AG09319 (cell line): Measurements from ENCODE around the gene SYNGR1.

ENCODE experiments used
- DNase-seq: peaks from one replicate; pipeline ENCODE4 v3.0.0-alpha.2; 2010; ENCODE audit warnings: low read depth; ENCODE audit errors: extremely low read depth
- CTCF ChIP-seq: IDR thresholded peaks from 2 replicates; pipeline ENCODE4 v1.5.1; 2011; ENCODE audit warnings: low read depth, mild to moderate bottlenecking, inconsistent platforms, low read length, moderate library complexity

The SYNGR1 gene

DNA sequence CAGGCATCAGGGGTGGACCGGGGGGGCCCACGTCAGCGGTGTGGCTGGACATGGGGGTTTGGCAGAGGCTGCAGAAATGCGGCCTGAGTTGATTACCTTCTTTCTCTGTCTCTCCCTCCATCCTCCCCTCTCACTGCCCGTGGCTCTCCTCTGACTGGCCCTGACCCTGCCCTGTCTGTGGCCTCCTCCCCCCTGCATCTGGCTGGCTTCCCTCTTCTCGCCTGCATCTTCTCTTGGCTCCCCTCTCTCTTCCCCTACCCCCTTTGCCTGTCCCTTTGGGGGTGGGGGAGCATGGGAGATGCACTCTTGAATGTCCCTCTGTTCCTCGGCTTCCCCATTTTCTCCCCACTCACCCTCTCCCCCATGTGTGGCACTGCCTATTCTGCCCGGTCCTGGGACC is 25.9 kb downstream of the SYNGR1 start:
- no peak for DNase-seq
- no peak for TF ChIP-seq CTCF

DNA sequence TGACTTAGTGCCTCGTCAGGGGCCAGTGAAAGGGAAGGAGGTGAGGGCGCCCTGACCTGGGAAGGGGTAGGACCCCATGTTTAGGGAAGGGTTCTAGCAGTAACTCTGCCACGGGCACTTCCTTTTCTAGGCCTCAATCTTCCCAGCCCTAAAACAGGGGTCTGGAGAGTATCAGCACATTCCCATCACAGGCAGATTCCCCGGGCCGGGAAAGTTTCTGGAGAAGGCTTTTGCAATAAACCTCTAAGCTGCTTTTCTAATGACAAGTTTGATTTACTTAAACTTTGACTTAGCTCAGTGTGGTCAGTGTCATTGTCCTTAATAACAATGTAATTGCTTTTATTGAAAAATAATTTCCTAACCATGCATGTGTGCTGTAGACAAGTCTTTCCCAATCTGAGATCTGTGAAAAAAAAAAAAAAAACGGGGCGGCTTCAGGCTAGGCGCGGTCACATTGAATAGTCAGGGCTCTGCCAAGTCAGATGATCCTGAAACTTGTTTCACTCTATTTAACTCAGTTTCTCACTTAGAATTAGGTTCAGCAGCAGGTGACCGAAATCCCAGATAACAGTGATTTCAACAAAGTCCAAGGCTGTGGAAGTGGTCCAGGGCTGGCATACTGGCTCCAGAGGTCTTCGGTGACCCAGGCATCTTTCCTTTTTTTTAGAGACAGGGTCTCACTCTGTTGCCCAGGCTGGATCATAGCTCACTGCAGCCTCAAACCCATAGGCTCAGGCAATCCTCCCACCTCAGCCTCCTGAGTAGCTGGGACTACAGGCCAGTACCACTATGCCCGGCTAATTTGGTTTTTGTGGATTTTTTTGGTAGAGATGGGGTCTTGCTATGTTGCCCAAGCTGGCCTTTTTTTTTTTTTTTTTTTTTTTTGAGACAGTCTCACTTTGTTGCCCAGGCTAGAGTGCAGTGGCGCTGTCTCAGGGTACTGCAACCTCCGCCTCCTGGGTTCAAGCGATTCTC is 30.3 kb downstream of the SYNGR1 start:
- no peak for DNase-seq
- no peak for TF ChIP-seq CTCF

DNA sequence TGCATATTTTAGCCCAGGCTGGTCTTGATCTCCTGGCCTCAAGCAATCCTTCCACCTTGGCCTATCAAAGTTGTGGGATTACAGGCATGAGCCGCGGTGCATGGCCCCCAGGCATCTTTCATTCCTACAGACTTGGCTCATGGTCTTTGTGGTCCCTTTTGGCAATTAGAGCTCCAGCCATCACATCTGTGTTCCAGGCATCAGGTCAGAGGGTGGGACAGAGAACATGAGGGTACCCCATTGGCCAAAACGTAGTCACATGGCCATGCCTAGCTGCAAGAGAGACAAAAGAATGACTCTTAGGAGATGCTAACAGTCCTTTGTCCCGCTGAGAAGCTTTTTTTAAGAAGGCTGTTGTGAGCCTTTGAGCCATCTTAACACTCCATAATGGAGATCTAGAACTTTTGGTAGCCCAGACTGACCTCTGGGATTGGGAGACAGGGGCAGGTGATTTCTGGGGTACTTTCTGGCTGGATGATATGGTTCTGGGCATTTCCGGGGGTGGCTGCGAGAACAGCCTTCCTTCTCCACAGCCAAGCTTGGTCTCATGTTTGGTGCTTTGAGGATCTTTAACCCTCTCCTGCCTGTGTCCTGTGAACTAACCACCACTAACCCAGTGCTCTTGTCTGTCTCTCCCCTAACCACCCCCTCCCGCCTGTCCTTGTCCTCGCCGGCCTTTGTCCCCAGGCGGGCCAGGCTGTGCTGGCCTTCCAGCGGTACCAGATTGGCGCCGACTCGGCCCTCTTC is 31.4 kb downstream of the SYNGR1 start:
- no peak for DNase-seq
- TF ChIP-seq CTCF = no peak

GRCh38 chr22:39381930-39382329 is 32.1 kb downstream of the SYNGR1 start:
- no peak for DNase-seq
- no peak for TF ChIP-seq CTCF

DNA sequence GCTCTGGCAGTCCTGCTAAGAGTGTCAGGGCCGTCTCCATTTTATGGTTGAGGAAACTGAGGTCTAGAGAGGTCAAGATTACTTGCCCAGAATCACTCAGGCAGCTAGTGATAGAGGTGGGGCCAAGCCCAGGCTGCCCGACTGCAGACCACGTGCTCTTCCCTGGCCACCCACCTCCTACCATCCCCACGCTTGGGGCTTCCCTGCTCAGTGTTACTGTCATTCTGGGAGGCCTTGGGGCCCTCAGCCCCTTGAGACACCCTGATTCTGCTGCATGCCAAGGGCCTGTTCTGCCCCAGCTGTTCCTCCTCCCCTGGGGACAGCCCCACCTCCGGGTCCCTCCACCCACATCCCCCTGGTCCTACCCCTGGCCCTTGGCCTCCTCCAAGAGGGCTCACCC is 32.6 kb downstream of the SYNGR1 start:
- no peak for TF ChIP-seq CTCF
- DNase-seq = no peak

- no peak for DNase-seq
- no peak for TF ChIP-seq CTCF
Measured at GRCh38 chr22:39383841-39384625, 34.2 kb downstream of the SYNGR1 start.
